HL-60 (cell line): ENCODE measurements around the gene CDH22.
A peak's percentile ranks its signal among the peaks of the same experiment; 100 is the strongest.

ENCODE experiments used
- DNase-seq, 2 experiments: peaks; one replicate each; pipeline ENCODE4 v3.0.0-alpha.2; 2010 to 2020; ENCODE audit warnings: low read depth in 1 of 2, low spot score in 1 of 2
- H3K27ac ChIP-seq: fragments of 250-450 bp; sonication (Bioruptor Pico); replicated peaks from 2 replicates; pipeline ENCODE4 v1.5.1; 2020; ENCODE audit warnings: mild to moderate bottlenecking, moderate library complexity
- H3K27me3 ChIP-seq: fragments of 250-450 bp; sonication (Bioruptor Pico); 2 replicates; pipeline ENCODE4 v1.5.1; 2021; ENCODE audit warnings: mild to moderate bottlenecking, moderate library complexity; ENCODE audit not compliant: insufficient read depth, poor library complexity, severe bottlenecking
- H3K4me3 ChIP-seq: replicated peaks from 2 replicates; pipeline ENCODE4 v1.5.1; 2011; ENCODE audit warnings: mild to moderate bottlenecking, control low read depth, low read length; ENCODE audit not compliant: insufficient read depth
- CTCF ChIP-seq: IDR thresholded peaks from one replicate; pipeline ENCODE4 v1.5.1; 2011; ENCODE audit warnings: low read length, control low read depth, inconsistent platforms; ENCODE audit not compliant: insufficient read depth
- GABPA ChIP-seq: IDR thresholded peaks from 2 replicates; pipeline ENCODE4 v1.6.1; 2012; ENCODE audit warnings: low read depth
- POLR2AphosphoS5 ChIP-seq: IDR thresholded peaks from 2 replicates; pipeline ENCODE4 v1.6.1; 2012; ENCODE audit warnings: low read depth
- REST ChIP-seq: IDR thresholded peaks from 2 replicates; pipeline ENCODE4 v1.6.1; 2012; ENCODE audit warnings: low read depth; ENCODE audit not compliant: insufficient replicate concordance
- SPI1 ChIP-seq: IDR thresholded peaks from 2 replicates; pipeline ENCODE4 v1.6.1; 2012; ENCODE audit warnings: low read depth, mild to moderate bottlenecking, borderline replicate concordance

The CDH22 gene

DNA sequence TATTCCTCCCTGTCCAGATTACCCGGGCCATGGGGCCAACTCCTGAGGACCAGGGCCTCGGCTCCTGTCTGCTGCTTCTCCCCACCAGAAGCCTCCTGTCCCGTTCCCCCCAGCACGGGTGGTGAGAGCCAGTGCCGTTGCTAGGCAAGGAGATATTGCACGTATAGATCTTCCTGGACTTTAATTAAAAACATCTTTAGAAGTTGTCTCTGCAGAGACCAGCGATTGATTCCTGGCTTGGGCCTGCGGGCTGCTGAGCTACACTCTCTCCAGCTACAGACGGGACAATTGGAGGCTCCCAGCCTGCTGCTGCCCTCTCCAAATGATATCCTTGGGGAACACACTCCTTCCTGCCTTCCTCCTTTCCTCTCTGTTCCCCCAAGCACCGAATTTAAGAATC is 74.6 kb downstream of the CDH22 start:
- H3K27me3 ChIP-seq = peaks cover 2% of the 10 kb centered on the region

GRCh38 chr20:46232539-46232938 is 75.8 kb downstream of the CDH22 start:
- no peak for DNase-seq
- peaks cover 2% of the 10 kb centered on the region for H3K27me3 ChIP-seq
- no peak overlapping the region for H3K4me3 ChIP-seq
- no peak overlapping the region for H3K27ac ChIP-seq
- TF ChIP-seq GABPA (no peak), REST (no peak), SPI1 (no peak), CTCF (no peak), POLR2AphosphoS5 (no peak)

More for the DNA sequence above, 74.6 kb downstream of the CDH22 start:
- TF ChIP-seq POLR2AphosphoS5 (no peak), REST (no peak), SPI1 (no peak), GABPA (no peak), CTCF (no peak)
- Histone ChIP-seq H3K4me3 (no peak overlapping the region), H3K27ac (no peak overlapping the region)
- DNase-seq = no peak

DNA sequence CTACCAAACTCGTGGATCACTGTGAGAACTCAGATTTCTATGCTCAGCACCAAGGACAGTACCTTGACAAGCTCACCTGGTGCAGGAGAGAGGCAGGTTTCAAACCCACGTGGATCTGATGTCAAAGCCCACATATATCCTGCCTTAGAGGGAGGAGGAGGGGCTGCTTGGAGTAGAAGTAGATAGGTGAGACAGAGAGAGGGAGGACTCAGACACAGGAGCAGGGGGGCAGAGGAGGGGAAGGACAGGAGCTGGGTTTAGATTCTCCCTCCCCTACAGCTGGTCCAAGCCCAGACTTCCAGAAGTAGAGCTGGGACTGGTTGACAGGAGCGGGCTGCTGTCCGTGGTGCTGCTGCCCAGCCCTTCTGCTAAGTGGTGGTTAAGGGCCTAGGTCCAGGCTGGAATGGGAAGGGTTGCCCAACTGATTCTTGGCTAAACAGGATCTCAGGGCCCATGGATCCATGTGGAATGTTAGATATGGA is 77.5 kb downstream of the CDH22 start:
- TF ChIP-seq POLR2AphosphoS5 = no peak
- TF ChIP-seq CTCF = no peak
- TF ChIP-seq SPI1 = no peak
- TF ChIP-seq GABPA = no peak
- peak; percentile 96 for TF ChIP-seq REST
- DNase-seq = no peak
- Histone ChIP-seq H3K27me3 (peaks cover 2% of the 10 kb centered on the region), H3K4me3 (no peak overlapping the region), H3K27ac (no peak overlapping the region)
